ENCODE data around the gene DIDO1. TPM values are rescaled to one million over a fixed set of nuclear protein-coding genes. Genes with fewer than 3 reads are reported as not detected.
A peak's percentile ranks its signal among the peaks of the same experiment; 100 is the strongest.

The DIDO1 gene
- polyA plus RNA-seq, 2 of the 4 experiments (the other 2 are of a cell fraction), result 12.6 to 14.8 TPM

- ATAC-seq, result 0 out of 6 replicates have a peak, but pooled peaks of 1 of the 2 experiments have one; percentile 14
- peaks cover 19% of the 10 kb centered on the region; the same call in 2 of the 3 replicates for H3K4me1 ChIP-seq
- FAIRE-seq, result no peak
- no peak for DNase-seq (ENCODE audit: low read depth in 1 of 2, low spot score in 1 of 2)
- no peak overlapping the region for H3K27ac ChIP-seq
- TF ChIP-seq MAZ (IDR thresholded peaks at IDR 0.05; ENCODE audit: borderline replicate concordance, low read depth, low read length), result no peak
- TF ChIP-seq CHD2 (IDR thresholded peaks at IDR 0.05; ENCODE audit: low read length, partially characterized antibody), result no peak
- no peak for TF ChIP-seq MAX (IDR thresholded peaks at IDR 0.05)
- TF ChIP-seq MAFK (IDR thresholded peaks at IDR 0.05; ENCODE audit: partially characterized antibody), result no peak
- no peak for TF ChIP-seq CBX2 (IDR thresholded peaks at IDR 0.05; ENCODE audit: borderline replicate concordance, low read depth)
- POLR2A ChIA-PET, result no interaction called here
- no peaks in the 10 kb centered on the region for H3K9me3 ChIP-seq
- 78% methylated on average over 51 of the region's 52 CpGs for WGBS (ENCODE audit: missing lambda C conversion rate)
- no peak overlapping the region for H3K4me2 ChIP-seq
- H3K4me3 ChIP-seq, result no peak overlapping the region
- CTCF ChIA-PET, result interaction anchor here (0.8 to 1.7 kb wide), 7 partner anchors 9 to 45 kb away, joined by 3 to 5 read pairs (median 3); no protein-coding TSS in a partner anchor
Observed at GRCh38 chr20:62835931-62836861, 90.1 kb downstream of the DIDO1 start.

- no peak for TF ChIP-seq ATOH8 (CRISPR knock-in tag; IDR thresholded peaks at IDR 0.05; ENCODE audit: low read depth)
- TF ChIP-seq RNF2 (IDR thresholded peaks at IDR 0.05; ENCODE audit: borderline replicate concordance, low read depth), result no peak
- no peak for TF ChIP-seq HES2 (IDR thresholded peaks at IDR 0.05)
- no peak for TF ChIP-seq TP53 (CRISPR knock-in tag; IDR thresholded peaks at IDR 0.05)
- TF ChIP-seq NFE2L2 (conservative IDR thresholded peaks at IDR 0.05; ENCODE audit: low read length), result no peak
- TF ChIP-seq HOXB5 (CRISPR knock-in tag; IDR thresholded peaks at IDR 0.05), result no peak
- TF ChIP-seq ZFP36 (IDR thresholded peaks at IDR 0.05; ENCODE audit: borderline replicate concordance, partially characterized antibody), result no peak
- TF ChIP-seq POLR2AphosphoS2 (conservative IDR thresholded peaks at IDR 0.05; ENCODE audit: low read length), result no peak
- TF ChIP-seq EHF (CRISPR knock-in tag; IDR thresholded peaks at IDR 0.05), result no peak
- no peak for TF ChIP-seq JUNB (IDR thresholded peaks at IDR 0.05)
- TF ChIP-seq EHMT2 (IDR thresholded peaks at IDR 0.05; ENCODE audit: low read depth), result no peak
- no peak for TF ChIP-seq BCL3 (IDR thresholded peaks at IDR 0.05)
- TF ChIP-seq CHD4 (IDR thresholded peaks at IDR 0.05; ENCODE audit: borderline replicate concordance), result no peak
- TF ChIP-seq HDAC2 (IDR thresholded peaks at IDR 0.05), result no peak
- no peak for TF ChIP-seq RAD21 (conservative IDR thresholded peaks at IDR 0.05 in 1 of 2, IDR thresholded peaks at IDR 0.05 in 1 of 2)
- H3K4me3 ChIP-seq, result no peak overlapping the region
- no peak overlapping the region for H3K27ac ChIP-seq
- FAIRE-seq, result no peak
- 85% methylated on average over 24 of the region's 24 CpGs for WGBS (ENCODE audit: missing lambda C conversion rate)
- H3K4me2 ChIP-seq, result no peak overlapping the region
- no peaks in the 10 kb centered on the region for H3K9me3 ChIP-seq
- peaks cover 16% of the 10 kb centered on the region; the same call in 2 of the 3 replicates for H3K4me1 ChIP-seq
- ChIA-PET CTCF (interaction anchor here (0.9 to 1.7 kb wide), 6 partner anchors 9 to 218 kb away, joined by 3 to 6 read pairs (median 4); no protein-coding TSS in a partner anchor), POLR2A (no interaction called here)
- DNase-seq (ENCODE audit: low read depth in 1 of 2, low spot score in 1 of 2), result no peak
- no peak for ATAC-seq
Observed at GRCh38 chr20:62834967-62835730, 91.2 kb downstream of the DIDO1 start.

All from A549 (cell line).